AG09309 (cell line): ENCODE data around the gene GP5.

Experiments
- DNase-seq: peaks from one replicate; pipeline ENCODE4 v3.0.0-alpha.2; 2010; ENCODE audit warnings: low read depth
- H3K4me3 ChIP-seq: 2 replicates; pipeline ENCODE4 v1.5.1; 2011; ENCODE audit warnings: mild to moderate bottlenecking, low read depth, low read length, moderate library complexity; ENCODE audit not compliant: control insufficient read depth
- CTCF ChIP-seq: IDR thresholded peaks from 2 replicates; pipeline ENCODE4 v1.5.1; 2011; ENCODE audit warnings: mild to moderate bottlenecking, low read depth, low read length, inconsistent platforms; ENCODE audit not compliant: insufficient read depth, control insufficient read depth; ENCODE audit errors: missing control alignments

The GP5 gene

DNA sequence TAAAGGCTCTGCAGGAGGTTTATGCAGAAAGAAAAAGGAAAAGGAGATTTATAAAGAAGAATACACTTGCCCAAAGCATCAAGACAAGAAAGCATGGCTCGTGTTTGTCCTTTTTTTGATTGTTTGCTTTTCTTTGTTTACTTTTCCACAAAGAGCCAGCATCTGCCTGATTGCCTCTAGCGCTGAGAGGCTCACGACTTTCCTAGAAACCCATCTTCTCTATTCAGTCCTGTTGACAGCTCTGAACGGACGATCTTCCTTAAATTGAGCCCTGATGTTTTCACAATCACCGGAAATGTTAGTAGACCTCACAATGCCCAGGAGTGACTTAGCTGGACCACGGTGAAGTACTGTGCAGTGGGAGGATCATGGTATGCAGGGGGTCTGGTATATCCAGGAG lies 12.4 kb downstream of the GP5 start:
- TF ChIP-seq CTCF = no peak
- no peak overlapping the region for H3K4me3 ChIP-seq
- no peak for DNase-seq

DNA sequence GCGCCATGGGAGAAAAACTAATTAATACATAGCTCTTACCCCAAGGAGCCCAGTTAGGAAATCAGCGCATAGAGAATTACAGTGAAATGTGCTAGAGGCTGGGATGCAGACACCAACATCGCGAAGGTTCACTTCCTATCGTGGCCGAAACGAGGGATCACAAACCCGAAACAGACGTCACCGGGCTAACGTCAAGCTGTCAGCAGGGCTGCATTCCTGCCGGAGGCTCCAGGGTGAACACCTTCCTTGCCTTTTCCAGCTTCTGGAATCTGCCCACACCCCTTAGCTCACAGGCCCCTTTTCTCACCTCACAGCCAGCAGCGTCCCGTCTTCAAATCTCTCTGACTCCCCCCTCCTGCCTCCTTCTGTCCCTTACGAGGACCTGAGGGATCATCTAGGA lies 13.0 kb downstream of the GP5 start:
- TF ChIP-seq CTCF = no peak

DNA sequence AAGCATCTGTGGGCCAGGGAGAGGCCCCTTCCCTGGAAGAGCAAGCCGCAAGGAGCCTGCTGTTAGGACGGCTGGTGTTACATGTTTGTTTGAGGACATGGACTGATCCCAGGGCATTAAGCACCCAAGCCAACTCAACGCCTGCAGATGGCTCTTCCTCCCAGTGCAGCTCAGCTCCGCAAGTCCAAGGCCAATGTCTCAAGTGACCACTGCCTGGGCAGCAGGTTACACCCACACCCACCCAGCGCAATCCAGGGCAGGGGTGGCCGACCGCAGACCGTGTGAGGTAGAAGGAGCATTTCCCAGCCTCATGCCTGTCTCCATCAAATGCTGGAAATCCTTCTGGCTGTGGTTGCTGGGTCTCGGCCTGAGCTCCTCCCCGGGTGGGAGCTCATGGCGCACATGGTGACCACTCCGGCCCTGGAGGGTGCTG lies 14.5 kb downstream of the GP5 start:
- no peak for DNase-seq
- no peak overlapping the region for H3K4me3 ChIP-seq
- TF ChIP-seq CTCF = no peak

More for the DNA sequence above, 13.0 kb downstream of the GP5 start:
- DNase-seq = no peak
- H3K4me3 ChIP-seq = no peak overlapping the region

DNA sequence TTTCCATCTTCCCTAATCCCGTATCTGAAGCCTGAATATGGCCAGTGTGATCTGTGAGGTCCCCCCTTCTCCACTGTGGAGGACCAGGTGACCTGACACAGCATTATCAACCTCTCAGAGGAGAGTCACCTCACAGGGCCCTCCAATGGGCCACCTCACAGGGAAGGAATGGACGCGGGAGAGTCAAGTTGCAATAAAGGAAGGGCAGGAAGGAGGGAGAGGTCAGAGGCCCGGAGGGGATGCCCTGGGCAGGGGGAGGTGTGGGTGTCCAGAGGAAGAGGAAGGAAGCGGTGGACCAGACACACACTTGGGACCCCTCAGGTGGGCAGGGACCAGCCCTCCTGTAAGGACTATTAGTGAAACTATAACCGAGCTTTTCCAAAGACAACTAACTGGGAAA lies 14.9 kb downstream of the GP5 start:
- DNase-seq = no peak
- H3K4me3 ChIP-seq = no peak overlapping the region
- no peak for TF ChIP-seq CTCF

- no peak for DNase-seq
- TF ChIP-seq CTCF = no peak
- H3K4me3 ChIP-seq = no peak overlapping the region
Observed at GRCh38 chr3:194383276-194383940, 15.7 kb downstream of the GP5 start.

- no peak overlapping the region for H3K4me3 ChIP-seq
- no peak for TF ChIP-seq CTCF
- no peak for DNase-seq
Observed at GRCh38 chr3:194382892-194383223, 16.2 kb downstream of the GP5 start.
